ENCODE measurements around the gene MYPN. TPM values are rescaled to one million over a fixed set of nuclear protein-coding genes. Genes with fewer than 3 reads are reported as not detected.

The MYPN gene
- total RNA-seq, 2 donors from 2014 or later = 2.3 TPM; not detected in 1

DNA sequence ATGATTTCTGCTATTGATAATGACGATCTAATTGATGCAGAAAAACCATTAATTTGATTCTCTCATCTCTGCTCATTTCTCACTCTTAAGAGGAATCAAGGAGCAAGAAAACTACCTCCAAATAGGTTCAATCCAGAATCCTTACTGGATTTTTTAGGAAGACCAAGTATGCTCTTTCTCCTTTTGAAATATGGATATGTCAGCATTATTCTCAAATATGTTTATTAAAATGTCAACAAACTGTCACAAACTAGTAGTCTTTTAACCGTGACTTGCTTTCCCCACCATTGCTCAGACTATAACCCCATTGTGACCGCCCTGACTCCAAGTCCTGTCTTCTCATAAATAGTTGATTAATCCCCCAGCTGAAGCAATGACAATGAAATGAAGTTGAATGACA is 123.8 kb downstream of the MYPN start:
- intact Hi-C loops (cut with DNase I) = no loop called here
- 79 to 81% methylated on average over 3 of the region's 3 CpGs for WGBS, 2 donors
- TF ChIP-seq, protein P1, sequence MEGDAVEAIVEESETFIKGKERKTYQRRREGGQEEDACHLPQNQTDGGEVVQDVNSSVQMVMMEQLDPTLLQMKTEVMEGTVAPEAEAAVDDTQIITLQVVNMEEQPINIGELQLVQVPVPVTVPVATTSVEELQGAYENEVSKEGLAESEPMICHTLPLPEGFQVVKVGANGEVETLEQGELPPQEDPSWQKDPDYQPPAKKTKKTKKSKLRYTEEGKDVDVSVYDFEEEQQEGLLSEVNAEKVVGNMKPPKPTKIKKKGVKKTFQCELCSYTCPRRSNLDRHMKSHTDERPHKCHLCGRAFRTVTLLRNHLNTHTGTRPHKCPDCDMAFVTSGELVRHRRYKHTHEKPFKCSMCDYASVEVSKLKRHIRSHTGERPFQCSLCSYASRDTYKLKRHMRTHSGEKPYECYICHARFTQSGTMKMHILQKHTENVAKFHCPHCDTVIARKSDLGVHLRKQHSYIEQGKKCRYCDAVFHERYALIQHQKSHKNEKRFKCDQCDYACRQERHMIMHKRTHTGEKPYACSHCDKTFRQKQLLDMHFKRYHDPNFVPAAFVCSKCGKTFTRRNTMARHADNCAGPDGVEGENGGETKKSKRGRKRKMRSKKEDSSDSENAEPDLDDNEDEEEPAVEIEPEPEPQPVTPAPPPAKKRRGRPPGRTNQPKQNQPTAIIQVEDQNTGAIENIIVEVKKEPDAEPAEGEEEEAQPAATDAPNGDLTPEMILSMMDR (IDR thresholded peaks at IDR 0.05) = no peak
- no peak for TF ChIP-seq POLR2A (IDR thresholded peaks at IDR 0.05)
- Histone ChIP-seq H3K4me1 (peaks cover 6% of the 10 kb centered on the region), H3K4me3 (no peak overlapping the region), H3K9me3 (no peaks in the 10 kb centered on the region), H3K27me3 (no peaks in the 10 kb centered on the region), H3K36me3 (replicated peaks in 1 of 2; ENCODE audit: insufficient read depth in 1 of 2, low read depth in 2 of 2) (no peaks in the 10 kb centered on the region), H3K27ac (no peak overlapping the region)
- ATAC-seq = no peak
- no peak for DNase-seq

DNA sequence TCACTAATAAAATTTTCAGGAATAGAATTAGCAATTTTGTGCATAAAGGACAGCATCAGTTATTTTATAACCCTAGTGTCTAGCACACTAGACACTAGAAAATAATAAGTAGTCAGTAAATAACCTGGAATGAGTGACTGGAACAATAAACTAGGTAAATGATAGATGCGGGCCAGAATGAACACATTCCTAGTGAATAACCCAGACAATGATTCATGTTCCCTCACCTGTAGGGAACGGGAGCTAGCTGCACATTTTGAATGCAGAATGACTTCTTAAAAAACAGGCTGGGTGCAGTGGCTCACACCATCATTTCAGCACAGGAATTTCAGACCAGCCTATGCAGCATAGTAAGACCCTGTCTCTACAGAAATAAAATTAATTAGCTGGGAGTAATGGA is 125.8 kb downstream of the MYPN start:
- no peak for ATAC-seq
- H3K27ac ChIP-seq = no peak overlapping the region
- DNase-seq = no peak
- peaks cover 6% of the 10 kb centered on the region for H3K4me1 ChIP-seq
- H3K4me3 ChIP-seq = no peak overlapping the region
- no peaks in the 10 kb centered on the region for H3K27me3 ChIP-seq
- 73 to 75% methylated on average over 2 of the region's 2 CpGs for WGBS, 2 donors
- TF ChIP-seq POLR2A (IDR thresholded peaks at IDR 0.05) = no peak
- TF ChIP-seq, protein P1 (IDR thresholded peaks at IDR 0.05) = no peak
- H3K9me3 ChIP-seq = no peaks in the 10 kb centered on the region
- H3K36me3 ChIP-seq (replicated peaks in 1 of 2; ENCODE audit: insufficient read depth in 1 of 2, low read depth in 2 of 2) = no peaks in the 10 kb centered on the region
- intact Hi-C loops (cut with DNase I) = no loop called here

DNA sequence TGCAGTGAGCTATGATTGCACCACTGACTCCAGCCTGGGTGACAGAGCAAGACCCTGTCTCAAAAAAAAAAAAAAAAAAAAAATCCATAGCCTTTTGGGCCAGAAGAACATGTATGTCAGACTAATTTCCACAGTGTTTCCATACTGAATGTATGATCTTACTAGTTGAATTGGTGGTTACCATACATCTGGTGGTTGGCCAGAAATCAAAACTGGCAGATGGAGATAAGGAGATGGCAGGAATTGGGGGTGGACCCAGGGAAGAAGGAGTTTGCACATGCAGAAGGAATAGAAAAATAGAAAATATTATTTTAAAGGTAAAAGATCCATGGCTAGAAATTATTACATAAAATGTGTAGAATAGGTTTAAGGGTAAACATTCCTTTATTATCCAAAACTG is 126.3 kb downstream of the MYPN start:
- no peak overlapping the region for H3K4me3 ChIP-seq
- H3K27me3 ChIP-seq = no peaks in the 10 kb centered on the region
- TF ChIP-seq POLR2A (IDR thresholded peaks at IDR 0.05) = no peak
- TF ChIP-seq, protein P1 (IDR thresholded peaks at IDR 0.05) = no peak
- ATAC-seq (no peak), DNase-seq (no peak)
- peaks cover 6% of the 10 kb centered on the region for H3K4me1 ChIP-seq
- no peaks in the 10 kb centered on the region for H3K36me3 ChIP-seq (replicated peaks in 1 of 2; ENCODE audit: insufficient read depth in 1 of 2, low read depth in 2 of 2)
- intact Hi-C loops (cut with DNase I) = no loop called here
- no peaks in the 10 kb centered on the region for H3K9me3 ChIP-seq
- H3K27ac ChIP-seq = no peak overlapping the region

DNA sequence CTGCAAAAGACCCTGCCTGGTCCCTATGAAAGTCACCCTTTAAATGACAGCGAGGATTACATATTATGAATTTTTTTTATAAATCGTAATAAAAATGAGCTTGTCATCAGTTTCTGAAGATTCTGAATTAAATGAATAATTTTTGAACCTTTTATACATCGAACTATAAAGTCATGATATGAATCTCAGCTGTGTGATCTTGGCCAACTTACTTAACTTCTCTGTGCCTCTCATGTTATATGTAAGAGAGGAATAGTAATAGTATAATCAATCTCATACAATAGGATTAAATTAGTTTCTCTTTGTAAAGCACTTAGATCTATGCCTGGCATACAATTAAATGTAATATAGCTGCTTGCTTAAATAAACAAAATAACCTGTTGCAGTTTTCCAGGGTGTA is 127.9 kb downstream of the MYPN start:
- Histone ChIP-seq H3K4me3 (no peak overlapping the region), H3K27ac (no peak overlapping the region), H3K27me3 (no peaks in the 10 kb centered on the region), H3K36me3 (replicated peaks in 1 of 2; ENCODE audit: insufficient read depth in 1 of 2, low read depth in 2 of 2) (no peaks in the 10 kb centered on the region), H3K4me1 (no peaks in the 10 kb centered on the region), H3K9me3 (no peaks in the 10 kb centered on the region)
- TF ChIP-seq, protein P1 (IDR thresholded peaks at IDR 0.05) = no peak
- TF ChIP-seq POLR2A (IDR thresholded peaks at IDR 0.05) = no peak
- no peak for DNase-seq
- 82 to 84% methylated on average over 3 of the region's 3 CpGs for WGBS, 2 donors
- no peak for ATAC-seq
- intact Hi-C loops (cut with DNase I) = no loop called here

DNA sequence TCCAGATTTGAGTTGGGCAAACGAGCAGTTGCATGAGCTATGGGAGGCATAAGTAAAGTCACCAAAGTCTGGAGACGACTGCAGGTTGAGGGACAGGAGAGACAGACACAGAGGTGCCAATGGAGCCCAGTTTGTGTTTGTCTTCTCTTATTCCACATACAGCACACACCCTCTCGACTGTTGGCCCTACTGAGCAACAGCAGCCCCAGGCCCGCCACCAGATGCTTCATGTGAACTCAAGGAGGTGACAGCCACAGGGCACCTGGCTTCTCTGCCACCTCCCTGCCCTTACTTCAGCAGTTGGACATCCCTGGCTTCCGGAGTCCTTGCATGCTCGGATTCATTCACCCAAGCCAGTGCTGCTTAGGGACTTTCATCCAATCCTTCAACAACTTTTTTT is 129.1 kb downstream of the MYPN start:
- WGBS, 2 donors = 79 to 85% methylated on average over 6 of the region's 6 CpGs
- H3K27me3 ChIP-seq = no peaks in the 10 kb centered on the region
- TF ChIP-seq POLR2A (IDR thresholded peaks at IDR 0.05) = no peak
- TF ChIP-seq, protein P1 (IDR thresholded peaks at IDR 0.05) = no peak
- intact Hi-C loops (cut with DNase I) = no loop called here
- no peak for DNase-seq
- no peak overlapping the region for H3K27ac ChIP-seq
- no peaks in the 10 kb centered on the region for H3K9me3 ChIP-seq
- H3K4me1 ChIP-seq = no peaks in the 10 kb centered on the region
- no peak for ATAC-seq
- no peak overlapping the region for H3K4me3 ChIP-seq
- no peaks in the 10 kb centered on the region for H3K36me3 ChIP-seq (replicated peaks in 1 of 2; ENCODE audit: insufficient read depth in 1 of 2, low read depth in 2 of 2)

Data from body of pancreas (tissue), 4 donors.